GM21717 (cell line): ENCODE data around the gene MON1B.
"Not testable (repeated sequence)": the region's sequence is repeated elsewhere in the genome, so short reads cannot be mapped to it uniquely, and the experiment has no call there.

ENCODE experiments used
- ATAC-seq: cut with Tn5 transposase; IDR thresholded peaks from one replicate; pipeline ENCODE4 v1.9.1; 2021; ENCODE audit warnings: mild to moderate bottlenecking, moderate library complexity; ENCODE audit not compliant: unreplicated experiment

MON1B gene

DNA sequence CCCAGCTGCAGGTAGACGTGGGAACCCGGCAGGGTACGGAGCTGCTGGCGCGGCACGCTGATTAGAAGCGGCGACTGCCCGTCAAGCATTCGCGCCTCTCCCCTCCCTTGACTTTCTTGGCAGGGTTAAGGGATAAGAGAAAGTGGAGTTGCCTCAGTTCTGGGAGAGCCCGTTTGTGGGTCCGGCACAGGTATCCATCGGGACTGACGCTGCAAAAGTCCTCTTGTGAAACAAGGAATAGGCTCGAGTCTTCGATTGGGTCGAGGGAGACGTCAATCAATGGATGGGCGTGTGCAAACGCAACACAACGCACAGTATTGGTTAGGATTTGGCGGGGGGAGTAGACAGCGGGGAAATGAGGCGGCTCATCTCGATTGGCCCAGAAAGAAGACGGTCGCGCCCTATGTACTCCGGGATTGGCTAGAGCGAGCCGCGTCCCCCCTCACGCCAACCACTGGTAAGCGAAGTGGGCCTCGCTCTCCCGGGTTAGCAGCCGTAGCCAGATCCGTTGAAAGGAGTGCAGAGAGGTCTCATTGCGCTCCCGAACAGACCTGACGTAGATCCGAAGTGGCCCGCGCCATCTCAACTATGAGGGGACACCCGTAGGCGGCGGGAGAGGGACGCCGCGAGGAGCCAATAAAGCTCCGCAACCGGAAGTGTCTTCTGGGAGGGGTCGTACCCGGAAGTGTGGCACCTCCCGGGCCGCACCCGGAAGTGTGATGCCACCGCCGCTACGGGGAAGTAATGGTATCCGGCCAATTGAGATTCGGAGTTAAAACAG lies at the start of gene MON1B:
Gene MON1B, plus strand, starts transcription at position 713 of the 781 bp plus-strand sequence. CDS start 296 bp downstream, outside the sequence.
- ATAC-seq = peak; percentile 99

DNA sequence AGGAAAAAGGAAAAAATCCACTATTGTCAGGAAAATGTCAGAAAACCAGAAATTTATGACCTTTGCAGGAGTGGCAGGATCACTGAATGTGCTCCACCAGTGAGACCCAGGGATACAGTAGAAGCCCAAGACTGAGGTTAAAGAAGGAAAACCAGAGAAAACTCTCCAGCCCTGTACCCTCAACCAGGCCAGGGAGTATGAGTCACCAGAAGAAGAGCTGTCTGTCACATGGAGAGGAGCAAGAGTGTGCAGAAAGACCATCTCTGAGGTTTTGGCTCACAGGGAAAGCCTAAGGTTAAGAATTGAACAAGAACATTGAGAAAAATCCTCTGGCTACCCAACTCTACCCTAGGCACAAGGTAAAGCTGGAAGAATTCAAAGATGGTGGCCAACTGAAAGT lies 47.6 kb upstream of the MON1B start:
- no peak for ATAC-seq

DNA sequence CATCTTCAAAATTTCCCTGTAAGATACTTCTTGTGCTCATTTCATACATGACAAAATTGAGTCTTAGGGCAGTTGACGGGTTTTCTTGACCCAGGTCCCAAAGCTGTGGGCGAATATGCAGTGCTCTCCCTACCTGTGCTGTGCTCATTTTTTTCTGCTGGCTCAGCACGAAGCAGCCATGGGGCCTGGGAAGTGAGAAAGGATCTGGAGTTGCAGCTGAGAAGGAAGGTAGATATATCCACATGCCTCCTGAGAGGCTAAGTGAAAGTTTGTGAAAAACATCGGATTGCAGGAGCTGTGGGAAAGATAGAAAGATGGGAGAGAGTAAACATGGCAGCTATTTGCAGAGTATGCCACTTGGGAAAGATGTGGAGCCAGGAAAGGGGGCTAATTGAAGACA lies 42.9 kb upstream of the MON1B start:
- no peak for ATAC-seq

DNA sequence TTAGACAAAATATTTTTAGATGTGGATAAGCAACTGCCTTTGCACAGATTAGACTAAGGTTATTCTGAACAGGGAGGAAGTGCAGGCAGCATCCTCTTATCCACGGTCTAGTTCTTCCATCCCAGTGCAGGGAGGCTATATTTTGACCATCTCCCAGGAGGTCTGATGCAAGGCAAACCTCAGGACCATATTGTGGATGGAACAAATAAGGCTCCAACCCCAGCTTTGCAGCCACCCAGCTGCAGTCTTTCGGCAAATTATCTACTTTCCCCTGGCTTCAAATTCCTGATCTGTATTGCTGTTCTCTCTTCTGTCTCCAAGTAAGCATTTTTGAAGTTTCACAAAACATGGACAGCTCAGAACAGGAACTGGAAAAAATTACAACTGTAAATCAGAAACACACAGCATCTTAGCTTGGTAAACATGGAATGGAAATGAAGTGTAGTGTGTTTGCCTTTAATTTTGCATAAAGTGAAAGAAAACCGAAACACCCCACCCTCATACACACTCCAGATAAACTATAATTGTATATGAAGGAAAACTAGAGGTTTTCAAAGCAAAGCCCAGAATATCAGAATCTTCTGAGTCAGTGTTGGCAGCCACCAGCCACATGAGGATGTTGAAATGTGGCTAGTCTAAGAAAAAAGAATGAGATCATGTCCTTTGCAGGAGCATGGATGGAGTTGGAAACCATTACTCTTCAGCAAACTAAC lies 33.5 kb upstream of the MON1B start:
- no peak for ATAC-seq

DNA sequence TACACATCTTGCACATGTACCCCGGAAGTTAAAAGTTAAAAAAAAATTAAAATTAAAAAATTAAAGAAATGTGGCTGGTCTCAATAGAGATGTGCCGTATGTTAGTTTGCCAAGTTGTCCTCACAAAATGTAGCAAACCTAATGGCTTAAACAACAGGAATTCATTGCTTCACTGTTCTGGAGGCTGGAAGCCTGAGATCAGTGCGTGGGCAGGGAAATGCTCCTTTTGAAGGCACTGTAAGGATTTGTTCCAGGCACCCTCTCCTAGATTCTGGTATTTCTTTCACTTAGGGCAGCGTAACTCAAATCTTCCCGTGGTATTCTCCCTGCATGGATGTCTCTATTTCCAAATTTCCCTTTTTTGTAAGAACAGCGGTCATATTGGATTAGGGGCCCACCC lies 32.7 kb upstream of the MON1B start:
- no peak for ATAC-seq

DNA sequence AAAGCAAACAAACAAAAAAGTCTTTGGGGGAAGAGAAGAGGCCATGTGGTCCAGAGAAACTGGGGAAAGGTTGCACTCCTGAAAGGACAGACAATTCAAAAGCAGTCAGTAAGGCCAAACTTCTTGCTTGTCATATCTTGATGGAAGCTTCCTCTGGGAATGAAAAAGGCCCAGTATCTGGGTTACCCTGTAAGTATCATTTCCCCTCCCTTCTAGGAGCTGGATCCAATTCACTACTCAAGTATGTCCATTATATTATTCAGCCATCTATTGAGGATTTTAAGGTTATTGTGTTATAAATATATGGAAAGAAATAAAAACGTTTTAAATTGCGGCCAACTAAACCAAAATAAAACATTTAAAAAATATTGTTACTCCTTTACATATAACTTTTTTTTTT lies 26.0 kb upstream of the MON1B start:
- ATAC-seq = no peak

DNA sequence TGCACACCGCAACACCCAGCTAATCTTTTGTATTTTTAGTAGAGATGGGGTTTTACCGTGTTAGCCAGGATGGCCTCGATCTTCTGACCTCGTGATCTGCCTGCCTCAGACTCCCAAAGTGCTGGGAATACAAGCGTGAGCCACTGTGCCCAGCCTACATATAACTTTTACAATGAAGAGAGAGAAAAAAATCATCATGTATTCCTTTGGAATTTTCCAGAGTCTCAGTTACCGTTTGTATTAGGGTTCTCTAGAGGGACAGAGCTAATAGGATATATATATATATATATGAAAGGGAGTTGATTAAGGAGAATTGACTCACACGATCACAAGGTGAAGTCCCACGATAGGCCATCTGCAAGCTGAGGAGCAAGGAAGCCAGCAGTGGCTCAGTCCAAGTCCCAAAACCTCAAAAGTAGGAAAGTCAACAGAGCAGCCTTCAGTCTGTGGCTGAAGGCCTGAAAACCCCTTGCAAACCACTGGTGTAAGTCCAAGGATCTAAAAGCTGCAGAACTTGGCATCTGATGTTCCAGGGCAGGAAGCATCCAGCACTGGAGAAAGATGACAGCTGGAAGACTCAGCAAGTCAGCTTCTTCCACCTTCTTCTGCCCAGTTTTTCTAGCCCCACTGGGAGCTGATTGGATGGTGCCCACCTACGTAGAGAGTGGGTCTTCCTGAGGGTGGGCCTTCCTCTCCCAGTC lies 25.3 kb upstream of the MON1B start:
- ATAC-seq = not testable (repeated sequence)

DNA sequence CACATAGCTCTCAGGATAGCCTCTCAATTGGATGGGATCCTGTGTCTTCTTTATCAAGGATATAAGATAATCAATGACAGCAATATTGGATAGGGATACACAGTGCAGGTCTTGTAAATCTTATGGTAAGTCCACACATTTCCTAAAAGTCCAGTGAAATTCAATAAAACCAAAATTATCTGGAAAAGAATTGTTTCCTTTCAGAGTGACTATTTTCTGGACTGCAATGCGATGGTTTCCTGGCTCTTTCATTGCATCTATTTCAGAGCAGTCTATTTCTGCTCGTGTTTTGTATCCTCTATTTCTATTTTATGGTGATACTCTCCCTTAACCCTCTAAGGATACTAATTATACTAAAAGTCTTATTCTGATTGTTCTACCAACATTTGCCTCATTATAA lies 24.3 kb upstream of the MON1B start:
- no peak for ATAC-seq

DNA sequence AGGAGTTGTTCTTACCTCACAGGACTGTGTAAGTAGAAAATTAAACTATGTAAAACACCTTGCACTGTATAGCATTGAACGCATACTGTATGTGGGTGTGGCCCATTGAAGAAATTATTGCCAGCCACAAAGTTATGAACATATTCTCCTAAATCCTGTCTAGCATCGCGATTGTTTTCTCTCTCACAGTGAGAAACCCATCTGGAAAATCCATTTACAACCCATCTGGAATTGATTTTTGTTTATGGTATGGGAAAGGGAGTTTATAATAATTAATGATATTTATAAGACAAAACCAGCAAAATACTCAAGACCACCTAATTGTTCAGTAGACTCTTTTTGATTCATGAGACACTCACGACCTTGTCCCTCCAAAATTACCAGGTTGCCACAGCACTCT lies 22.1 kb upstream of the MON1B start:
- ATAC-seq = no peak

DNA sequence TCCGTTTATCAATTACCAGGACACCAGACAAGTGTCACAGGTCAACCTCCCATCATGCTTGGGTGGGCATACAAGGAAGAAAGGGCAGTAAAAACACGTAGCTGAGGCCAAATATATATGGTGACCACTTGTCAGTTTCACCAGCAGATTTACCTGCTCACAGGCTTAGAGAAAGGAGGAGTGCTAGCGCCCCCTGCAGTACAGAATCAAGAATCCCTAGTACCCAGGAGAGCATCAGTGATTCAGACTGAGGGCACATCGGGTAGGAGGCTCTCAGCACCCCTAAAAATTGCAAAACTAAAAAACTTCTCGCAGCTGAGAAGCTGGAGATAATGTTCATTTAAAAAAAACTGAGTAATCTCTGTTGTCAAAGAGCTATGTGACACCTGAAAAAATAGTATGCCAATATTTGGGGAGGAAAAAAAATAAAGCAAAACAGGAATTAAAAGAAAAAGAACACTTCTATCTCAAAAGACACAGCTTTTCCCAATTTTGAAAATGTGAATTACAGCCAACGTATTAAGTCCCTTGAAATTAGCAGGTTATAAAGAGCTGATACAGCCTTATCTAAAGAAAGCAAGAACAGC lies 21.2 kb upstream of the MON1B start:
- peak; percentile 86 for ATAC-seq

DNA sequence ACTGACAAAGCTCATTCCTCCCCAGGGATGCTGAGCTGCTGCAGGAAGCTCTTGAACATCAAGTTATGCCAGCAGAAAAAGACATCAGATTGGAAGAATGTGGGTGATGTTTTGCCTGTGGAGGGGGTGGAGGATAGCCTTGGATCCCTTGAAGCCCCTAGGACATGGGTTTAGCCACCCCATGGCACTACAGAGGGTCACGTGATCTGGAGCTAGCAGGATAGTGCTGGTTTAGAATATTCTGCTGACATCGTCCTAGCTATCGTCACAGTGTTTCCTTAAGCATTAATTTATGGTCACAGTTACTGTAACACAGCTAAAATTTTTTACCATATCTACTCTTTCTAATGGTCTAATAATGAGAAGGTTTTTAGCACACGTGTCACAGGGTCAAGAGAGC lies 20.2 kb upstream of the MON1B start:
- ATAC-seq = no peak

DNA sequence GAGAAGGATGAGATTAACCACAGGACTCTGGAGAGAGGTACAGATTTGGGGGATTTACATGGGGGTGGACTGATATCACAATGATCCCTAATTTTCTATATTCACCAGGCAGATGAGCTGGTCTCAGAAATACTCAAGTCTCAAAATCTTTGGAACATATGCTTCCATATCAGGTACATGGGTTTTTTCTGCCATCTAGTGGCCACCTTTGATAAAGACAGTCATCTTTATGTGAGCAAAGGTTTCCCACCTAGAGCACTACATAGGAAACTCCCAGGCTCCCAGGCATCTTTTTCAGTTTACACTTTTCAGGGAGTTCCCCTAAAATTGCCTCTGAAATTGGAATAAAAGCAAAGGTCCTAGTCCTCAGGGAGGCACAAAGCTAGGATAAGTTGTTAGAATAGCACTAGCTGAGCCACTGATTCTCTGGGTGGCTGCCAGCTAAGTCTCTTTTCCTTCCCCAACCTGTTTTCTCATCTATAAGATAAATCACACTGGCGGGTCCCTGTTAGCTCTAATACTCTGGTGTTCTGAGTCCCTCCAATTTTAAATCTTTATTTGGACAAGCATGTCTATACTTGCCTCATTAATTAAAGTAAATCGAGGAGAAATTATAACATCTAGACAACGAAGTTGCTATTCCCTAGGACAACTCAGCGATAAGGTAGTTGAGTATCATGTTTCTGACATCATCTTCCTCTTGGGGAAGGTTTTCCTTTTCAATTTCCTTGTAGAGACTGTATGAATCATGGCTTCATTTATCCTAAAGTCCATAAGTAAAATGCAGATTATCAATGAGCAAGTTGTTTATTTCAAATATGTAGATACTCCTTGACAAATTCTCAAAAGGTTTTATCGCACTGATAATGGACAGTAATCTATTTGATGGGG lies 19.0 kb upstream of the MON1B start:
- peak; percentile 87 for ATAC-seq

DNA sequence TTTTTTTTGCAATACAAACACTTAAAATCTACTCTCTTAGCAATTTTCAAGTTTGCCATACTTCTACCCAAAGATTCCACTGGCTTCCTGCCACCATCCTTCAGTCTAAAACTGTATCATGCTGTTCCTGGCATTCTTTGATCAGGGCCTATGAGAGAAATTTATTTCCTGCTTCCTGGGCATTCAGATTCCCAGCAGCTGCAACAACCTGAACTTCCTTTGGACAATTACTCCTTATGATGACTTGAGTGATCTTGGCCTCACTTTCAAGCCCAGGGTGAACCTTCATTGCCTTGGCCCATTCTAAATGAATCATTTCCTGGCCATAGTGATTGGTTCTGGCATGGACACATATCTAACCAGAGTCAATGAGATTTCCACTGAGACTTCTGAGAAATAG lies 18.0 kb upstream of the MON1B start:
- ATAC-seq = no peak

DNA sequence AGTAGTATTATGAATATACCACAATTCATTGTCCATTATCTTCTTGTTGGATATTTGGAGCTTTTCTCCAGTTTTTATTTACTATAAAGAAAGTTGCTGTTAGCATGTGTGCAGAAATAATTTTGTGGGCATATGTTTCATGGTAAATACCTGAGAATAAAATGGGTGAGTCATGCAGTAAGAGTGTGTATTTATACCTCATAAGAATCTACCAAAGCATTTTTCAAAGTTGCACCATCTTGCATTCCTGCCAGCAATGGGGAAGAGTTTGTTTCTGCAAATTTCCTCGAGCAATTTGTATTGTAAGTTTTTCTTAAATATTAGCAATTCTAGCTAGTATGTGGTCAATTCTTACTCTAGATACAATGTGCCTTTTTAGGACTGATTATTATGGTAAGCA lies 7.9 kb upstream of the MON1B start:
- ATAC-seq = no peak

DNA sequence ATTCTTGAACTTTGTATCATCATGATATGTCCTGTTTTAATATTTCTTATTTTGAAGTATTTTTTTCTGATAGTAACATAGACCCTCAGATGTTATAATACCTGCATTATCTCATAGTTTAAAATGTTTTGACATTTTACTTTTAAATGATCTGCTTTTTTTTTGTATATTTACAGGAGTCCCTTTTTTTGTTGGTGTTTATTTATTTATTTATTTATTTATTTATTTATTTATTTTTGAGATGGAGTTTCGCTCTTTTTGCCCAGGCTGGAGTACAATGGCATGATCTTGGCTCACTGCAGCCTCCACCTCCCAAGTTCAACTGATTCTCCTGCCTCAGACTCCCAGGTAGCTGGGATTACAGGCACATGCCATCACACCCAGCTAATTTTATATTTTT lies 4.7 kb upstream of the MON1B start:
- not testable (repeated sequence) for ATAC-seq

DNA sequence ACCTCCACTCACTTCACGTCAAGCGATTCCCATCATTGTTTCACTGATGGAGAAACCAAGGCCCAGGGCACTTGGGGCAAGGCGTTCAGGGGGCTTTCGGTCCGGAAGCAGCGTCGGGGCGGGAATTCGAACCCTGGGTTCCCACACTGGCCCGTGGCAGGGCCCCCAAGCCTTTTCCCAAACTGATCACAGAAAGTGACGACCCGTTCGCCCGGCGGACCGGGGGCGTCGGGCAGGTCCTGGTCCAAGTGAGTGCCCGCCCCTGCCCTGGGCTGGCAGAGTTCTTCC lies 856 bp upstream of the MON1B start:
- ATAC-seq = no peak

DNA sequence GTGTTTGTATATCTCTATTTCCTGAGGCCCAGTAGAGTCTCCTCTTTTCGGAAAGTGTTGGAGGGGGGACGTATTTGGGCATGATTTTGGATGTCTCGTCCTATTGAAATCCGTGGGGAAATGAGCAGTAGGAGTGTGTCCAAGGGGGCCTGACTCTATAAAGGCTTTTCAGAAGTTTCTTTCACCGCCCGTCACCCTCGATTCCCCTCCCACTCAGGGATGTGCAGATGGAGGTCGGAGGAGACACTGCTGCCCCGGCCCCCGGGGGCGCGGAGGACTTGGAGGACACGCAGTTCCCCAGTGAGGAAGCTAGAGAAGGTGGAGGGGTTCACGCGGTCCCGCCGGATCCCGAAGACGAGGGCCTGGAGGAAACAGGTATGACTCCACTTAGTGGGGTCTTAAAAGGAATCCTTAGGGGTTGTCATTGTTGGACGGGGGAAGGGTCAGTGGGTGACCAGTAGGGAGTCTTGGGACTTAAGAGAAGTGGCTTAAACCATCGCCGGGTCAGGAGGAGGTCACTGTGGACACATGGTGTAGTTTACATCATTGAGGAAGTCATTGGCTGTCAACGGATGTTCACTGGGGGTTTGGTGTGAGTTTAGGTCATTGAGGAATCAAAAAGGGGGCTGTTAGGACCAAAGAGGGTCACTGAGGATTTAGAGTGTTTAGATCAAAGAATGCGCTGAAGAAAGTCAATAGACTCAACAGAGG lies 424 bp downstream of the MON1B start:
- peak; percentile 0 for ATAC-seq

DNA sequence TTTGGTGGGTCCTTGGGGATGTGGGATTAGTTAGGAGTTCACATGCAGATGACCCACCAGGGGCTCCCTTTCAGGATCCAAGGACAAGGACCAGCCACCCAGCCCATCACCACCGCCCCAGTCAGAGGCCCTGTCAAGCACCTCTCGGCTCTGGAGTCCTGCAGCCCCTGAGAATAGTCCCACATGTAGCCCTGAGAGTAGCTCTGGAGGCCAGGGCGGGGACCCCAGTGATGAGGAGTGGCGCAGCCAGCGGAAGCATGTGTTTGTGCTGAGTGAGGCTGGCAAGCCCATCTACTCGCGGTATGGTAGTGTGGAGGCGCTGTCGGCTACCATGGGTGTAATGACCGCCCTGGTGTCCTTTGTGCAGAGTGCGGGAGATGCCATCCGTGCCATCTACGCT lies 2.4 kb downstream of the MON1B start:
- ATAC-seq = no peak

DNA sequence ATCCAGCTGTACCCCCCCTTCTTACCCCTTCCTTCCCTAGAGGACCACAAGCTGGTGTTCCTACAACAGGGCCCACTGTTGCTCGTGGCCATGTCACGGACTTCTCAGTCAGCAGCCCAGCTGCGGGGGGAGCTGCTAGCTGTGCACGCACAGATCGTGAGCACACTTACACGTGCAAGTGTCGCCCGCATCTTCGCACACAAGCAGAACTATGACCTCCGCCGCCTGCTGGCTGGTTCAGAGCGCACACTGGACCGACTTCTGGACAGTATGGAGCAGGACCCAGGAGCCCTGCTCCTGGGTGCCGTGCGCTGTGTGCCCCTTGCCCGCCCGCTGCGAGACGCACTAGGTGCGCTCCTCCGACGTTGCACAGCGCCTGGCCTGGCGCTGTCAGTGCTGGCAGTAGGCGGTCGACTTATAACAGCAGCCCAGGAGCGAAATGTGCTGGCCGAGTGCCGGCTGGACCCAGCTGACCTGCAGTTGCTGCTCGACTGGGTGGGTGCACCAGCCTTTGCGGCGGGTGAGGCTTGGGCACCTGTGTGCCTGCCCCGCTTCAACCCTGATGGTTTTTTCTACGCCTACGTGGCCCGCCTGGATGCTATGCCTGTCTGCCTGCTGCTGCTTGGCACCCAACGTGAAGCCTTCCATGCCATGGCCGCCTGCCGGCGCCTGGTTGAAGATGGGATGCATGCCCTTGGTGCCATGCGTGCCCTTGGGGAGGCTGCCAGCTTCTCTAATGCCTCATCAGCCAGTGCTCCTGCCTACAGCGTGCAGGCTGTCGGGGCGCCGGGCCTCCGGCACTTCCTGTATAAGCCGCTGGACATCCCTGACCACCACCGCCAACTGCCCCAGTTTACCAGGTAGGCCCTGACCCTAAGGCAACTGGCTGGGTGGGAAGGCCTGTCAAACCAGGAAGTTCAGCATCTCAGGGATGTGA lies 3.6 kb downstream of the MON1B start:
- no peak for ATAC-seq
